ENCODE results near the gene PARP16. TPM values are rescaled to one million over a fixed set of nuclear protein-coding genes. Genes with fewer than 3 reads are reported as not detected.

The PARP16 gene
- total RNA-seq, 2 experiments from 2014 or later, result 16.2 to 16.8 TPM

DNA sequence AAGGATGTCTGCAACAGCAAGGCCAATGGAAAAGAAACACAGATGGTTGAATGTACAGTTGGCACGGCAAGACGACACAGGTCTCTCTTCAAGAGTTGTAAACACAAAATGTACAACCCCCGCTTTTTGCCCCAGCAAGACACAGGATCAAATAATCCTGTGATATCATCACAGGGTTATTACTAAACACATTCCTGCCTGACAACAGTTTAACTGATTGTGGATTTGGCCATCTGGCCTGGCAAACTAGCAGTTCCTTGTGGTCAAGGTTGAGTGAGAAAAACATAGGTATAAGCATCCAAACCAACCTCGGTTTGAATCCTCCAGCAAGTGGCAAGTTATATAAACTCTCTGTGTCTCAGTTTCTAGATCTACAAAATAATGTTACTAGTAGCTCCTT, 23.4 kb downstream of the PARP16 start:
- intact Hi-C loops (cut with micrococcal nuclease), result no loop called here
- Mint-ChIP-seq H3K4me3 (no peak overlapping the region), H3K27ac (no peak overlapping the region), H3K9me3 (no peaks in the 10 kb centered on the region), H3K36me3 (ENCODE audit: low read depth) (peaks cover 26% of the 10 kb centered on the region), H3K4me1 (ENCODE audit: low read depth) (no peaks in the 10 kb centered on the region), H3K27me3 (ENCODE audit: low read depth) (no peaks in the 10 kb centered on the region)
- DNase-seq, result no peak
- CTCF ChIA-PET, result no interaction called here

DNA sequence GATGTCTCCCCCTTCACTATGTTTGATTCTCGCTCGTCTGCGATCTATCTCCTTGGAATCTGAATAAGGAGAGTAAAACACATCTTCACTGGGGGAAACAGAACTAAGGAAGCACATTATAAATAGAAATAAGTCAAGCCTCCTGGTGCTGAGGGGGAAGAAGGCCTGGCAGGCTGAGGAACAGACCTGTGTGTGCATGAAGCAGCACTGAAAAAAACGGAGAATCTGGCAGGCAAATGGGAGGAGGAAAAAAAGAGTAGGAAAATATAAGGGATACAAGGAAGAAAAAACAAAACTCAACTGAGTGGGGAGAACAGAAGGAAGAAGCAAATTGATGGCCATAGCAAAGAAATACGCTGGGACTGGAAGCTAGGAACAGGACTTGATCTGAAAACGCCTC, 25.7 kb downstream of the PARP16 start:
- CTCF ChIA-PET, result no interaction called here
- Mint-ChIP-seq H3K36me3 (ENCODE audit: low read depth) (peaks cover 18% of the 10 kb centered on the region), H3K27me3 (ENCODE audit: low read depth) (no peaks in the 10 kb centered on the region), H3K4me3 (no peak overlapping the region), H3K4me1 (ENCODE audit: low read depth) (no peaks in the 10 kb centered on the region), H3K9me3 (no peaks in the 10 kb centered on the region), H3K27ac (no peak overlapping the region)
- intact Hi-C loops (cut with micrococcal nuclease), result no loop called here
- DNase-seq, result no peak

DNA sequence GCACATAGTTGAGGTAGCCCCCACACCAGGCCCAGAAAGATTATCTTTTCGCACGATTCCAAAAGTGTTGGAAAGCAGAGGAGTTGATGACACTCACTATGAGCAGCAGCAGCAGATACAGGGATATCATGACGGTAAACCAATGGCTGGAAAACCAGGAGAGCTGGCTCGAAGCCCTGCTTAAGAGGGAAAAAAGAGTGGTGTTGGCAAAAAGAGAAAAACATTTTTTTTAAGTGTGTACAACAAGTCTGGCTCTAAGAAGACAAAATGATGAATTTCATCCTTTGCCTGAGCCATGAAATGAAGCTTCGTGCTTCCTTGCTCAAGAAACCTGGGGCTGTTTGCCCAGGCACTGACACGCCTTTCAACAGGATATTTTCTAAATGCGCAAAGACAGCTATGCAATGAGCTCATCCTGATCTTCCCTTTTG, 27.3 kb downstream of the PARP16 start:
- Mint-ChIP-seq H3K36me3 (ENCODE audit: low read depth) (peaks cover 19% of the 10 kb centered on the region), H3K27me3 (ENCODE audit: low read depth) (no peaks in the 10 kb centered on the region), H3K9me3 (no peaks in the 10 kb centered on the region), H3K4me3 (no peak overlapping the region), H3K4me1 (ENCODE audit: low read depth) (no peaks in the 10 kb centered on the region), H3K27ac (no peak overlapping the region)
- CTCF ChIA-PET, result no interaction called here
- DNase-seq, result no peak
- intact Hi-C loops (cut with micrococcal nuclease), result no loop called here

DNA sequence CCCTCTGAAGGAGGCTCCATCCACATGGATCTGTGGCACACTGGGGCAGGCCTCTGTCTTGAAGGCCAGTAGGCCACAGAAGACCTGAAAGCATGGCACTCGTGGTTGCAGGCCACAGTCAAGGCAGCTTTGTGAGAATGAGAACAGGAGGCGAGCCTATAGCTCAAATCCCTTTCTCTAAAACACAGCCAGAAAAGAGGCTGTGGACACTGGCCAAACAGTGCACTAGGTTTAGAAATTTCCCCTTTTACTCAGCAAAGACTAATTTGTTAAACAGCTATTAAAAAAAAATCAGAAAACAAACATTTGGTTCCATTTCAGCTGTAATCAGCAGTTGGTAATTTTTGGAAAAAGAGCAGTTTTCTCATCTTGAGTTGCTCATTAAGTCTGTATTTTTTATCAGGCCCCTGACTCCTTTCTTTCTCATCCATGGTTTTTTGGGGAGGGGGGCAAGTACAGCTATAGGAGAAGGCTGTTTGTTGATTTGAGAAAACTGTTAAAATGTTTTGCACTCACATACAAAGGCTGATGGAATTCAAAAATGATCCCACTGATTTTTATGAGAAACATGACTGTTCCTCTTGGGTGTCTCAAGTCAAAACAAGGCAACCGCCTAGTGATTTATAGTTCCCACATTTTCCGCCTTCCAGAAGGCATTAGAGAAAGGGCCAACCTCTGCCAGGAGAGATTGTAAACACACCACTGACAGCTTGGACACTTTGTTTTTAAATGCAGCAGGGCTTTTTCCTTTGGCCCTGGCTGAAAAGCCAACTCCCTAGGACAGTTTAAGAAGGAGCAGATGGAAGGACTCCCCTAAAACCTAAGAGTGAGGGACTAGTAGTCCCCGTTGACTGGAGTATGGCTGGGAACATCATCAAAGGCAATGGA, 28.1 kb downstream of the PARP16 start:
- CTCF ChIA-PET, result interaction anchor here (0.6 kb wide), 1 partner anchor 13 kb away, joined by 3 read pairs; no protein-coding TSS in a partner anchor
- Mint-ChIP-seq H3K4me1 (ENCODE audit: low read depth) (no peaks in the 10 kb centered on the region), H3K4me3 (no peak overlapping the region), H3K27me3 (ENCODE audit: low read depth) (no peaks in the 10 kb centered on the region), H3K36me3 (ENCODE audit: low read depth) (peaks cover 19% of the 10 kb centered on the region), H3K9me3 (no peaks in the 10 kb centered on the region), H3K27ac (no peak overlapping the region)
- no peak for DNase-seq
- intact Hi-C loops (cut with micrococcal nuclease), result no loop called here

DNA sequence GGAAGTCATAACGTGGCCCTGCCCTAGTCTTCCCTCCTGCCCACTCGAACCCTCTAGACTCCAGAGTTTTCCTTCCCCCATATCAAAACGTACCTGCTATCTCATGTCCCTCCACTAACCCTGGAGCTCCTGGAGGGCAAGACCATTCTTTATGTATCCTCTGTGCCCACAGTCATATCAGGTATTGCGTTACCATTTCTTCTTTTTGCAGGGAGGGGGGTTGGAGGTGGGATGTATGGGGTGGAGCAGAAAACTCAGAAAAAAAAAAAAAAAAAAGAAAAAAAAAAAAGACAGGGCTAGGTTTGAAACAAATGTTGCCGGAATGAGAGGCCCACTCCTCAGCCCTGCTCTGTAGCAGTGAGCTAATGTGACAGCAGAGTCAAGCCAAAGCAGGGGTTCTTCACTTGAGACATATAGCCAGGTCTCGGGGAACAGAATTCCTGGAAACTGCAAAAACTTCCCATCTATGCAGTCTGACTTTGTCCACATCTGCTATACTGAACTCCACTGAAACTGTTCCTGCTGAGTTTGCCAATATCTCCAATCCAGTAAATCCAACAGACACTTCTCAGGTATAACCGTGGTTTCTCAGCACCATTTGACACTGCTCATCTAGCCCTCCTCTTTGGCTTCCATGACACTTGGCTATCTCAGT, 31.1 kb downstream of the PARP16 start:
- Mint-ChIP-seq H3K36me3 (ENCODE audit: low read depth) (peaks cover 13% of the 10 kb centered on the region), H3K4me3 (no peak overlapping the region)
- intact Hi-C loops (cut with micrococcal nuclease), result no loop called here

DNA sequence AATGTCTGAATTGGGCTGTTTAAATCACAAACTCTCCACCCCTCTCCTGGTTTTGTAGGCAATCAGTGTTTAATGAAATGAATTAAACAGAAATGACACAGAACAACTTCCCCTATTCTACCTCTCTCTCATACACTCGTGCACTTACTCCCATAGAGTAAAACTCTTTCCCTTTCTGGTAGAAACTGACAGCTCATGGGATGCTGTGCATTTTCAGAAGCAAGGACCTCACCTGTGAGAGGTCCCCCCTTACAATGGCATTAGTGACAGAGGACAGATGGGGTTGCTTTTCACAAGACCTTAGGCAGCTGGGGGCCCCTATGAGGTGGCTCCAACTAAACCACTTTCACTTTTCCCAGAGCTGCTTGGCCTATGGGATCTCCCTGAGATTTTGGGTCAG, 31.9 kb downstream of the PARP16 start:
- no peak overlapping the region for H3K4me3 Mint-ChIP-seq
- peak overlapping the region; percentile 42 for H3K27ac Mint-ChIP-seq
- no peaks in the 10 kb centered on the region for H3K9me3 Mint-ChIP-seq
- no peak for DNase-seq
- peaks cover 16% of the 10 kb centered on the region for H3K4me1 Mint-ChIP-seq (ENCODE audit: low read depth)
- peaks cover 10% of the 10 kb centered on the region for H3K36me3 Mint-ChIP-seq (ENCODE audit: low read depth)
- no peaks in the 10 kb centered on the region for H3K27me3 Mint-ChIP-seq (ENCODE audit: low read depth)
- CTCF ChIA-PET, result interaction anchor here (0.5 to 1.3 kb wide), 2 partner anchors 16 to 29 kb away, joined by 3 to 5 read pairs; no protein-coding TSS in a partner anchor
- intact Hi-C loops (cut with micrococcal nuclease), result loop anchor here (5.0 kb wide), 1 partner anchor 42 kb away; the partner anchor contains the start of gene CILP

More for the DNA sequence above, 31.1 kb downstream of the PARP16 start:
- peaks cover 7% of the 10 kb centered on the region for H3K4me1 Mint-ChIP-seq (ENCODE audit: low read depth)
- no peak overlapping the region for H3K27ac Mint-ChIP-seq
- no peaks in the 10 kb centered on the region for H3K9me3 Mint-ChIP-seq
- DNase-seq, result no peak
- CTCF ChIA-PET, result no interaction called here
- no peaks in the 10 kb centered on the region for H3K27me3 Mint-ChIP-seq (ENCODE audit: low read depth)

DNA sequence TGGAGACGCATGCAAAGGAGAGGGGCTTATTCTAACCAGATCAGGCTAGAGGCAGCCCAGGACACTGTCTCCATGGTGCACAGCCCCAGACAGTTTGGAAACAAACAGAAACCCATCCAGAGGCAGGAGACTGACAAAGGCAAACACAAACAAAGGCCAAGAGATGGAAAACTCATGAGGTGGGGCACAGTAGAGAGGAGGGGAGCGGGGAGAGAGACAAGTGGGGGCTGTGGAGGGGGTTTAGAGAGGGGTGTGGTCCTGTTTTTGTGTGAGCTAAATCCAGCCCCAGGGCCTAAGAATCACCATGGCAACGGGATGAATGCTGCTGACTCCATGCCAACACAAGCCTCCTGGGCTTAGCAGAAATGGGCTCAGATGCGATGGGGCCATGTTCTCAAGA, 32.3 kb downstream of the PARP16 start:
- H3K4me1 Mint-ChIP-seq (ENCODE audit: low read depth), result peaks cover 20% of the 10 kb centered on the region
- no peaks in the 10 kb centered on the region for H3K9me3 Mint-ChIP-seq
- H3K4me3 Mint-ChIP-seq, result no peak overlapping the region
- H3K36me3 Mint-ChIP-seq (ENCODE audit: low read depth), result peaks cover 8% of the 10 kb centered on the region
- no peak for DNase-seq
- intact Hi-C loops (cut with micrococcal nuclease), result loop anchor here (5.0 kb wide), 1 partner anchor 42 kb away; the partner anchor contains the start of gene CILP
- H3K27ac Mint-ChIP-seq, result no peak overlapping the region
- CTCF ChIA-PET, result interaction anchor here (0.5 to 1.3 kb wide), 2 partner anchors 16 to 30 kb away, joined by 3 to 5 read pairs; no protein-coding TSS in a partner anchor
- H3K27me3 Mint-ChIP-seq (ENCODE audit: low read depth), result no peaks in the 10 kb centered on the region

DNA sequence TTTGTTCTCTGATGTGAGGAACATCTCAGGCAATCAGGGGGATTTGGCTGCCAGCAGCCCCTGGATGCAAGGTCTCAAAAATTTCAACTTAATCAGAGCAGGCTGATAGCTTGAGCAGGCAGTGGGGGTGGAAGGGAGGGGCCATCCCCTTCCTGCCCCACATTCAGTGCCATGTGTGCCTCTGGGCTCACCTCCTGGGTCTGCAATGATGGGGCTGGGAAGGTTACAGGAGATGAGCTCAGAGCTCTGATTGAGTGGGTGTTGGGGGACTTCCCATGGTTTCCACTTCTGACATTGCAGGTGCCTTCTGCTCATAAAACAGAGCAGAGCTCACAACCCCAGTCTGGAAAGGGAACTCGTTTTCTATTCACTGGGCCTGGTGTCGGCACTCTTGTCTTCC, 37.0 kb downstream of the PARP16 start:
- Mint-ChIP-seq H3K27me3 (ENCODE audit: low read depth) (no peaks in the 10 kb centered on the region), H3K9me3 (no peaks in the 10 kb centered on the region), H3K4me3 (peak overlapping the region; percentile 4), H3K4me1 (ENCODE audit: low read depth) (peaks cover 24% of the 10 kb centered on the region), H3K36me3 (ENCODE audit: low read depth) (peaks cover 5% of the 10 kb centered on the region), H3K27ac (peak overlapping the region; percentile 78)
- CTCF ChIA-PET, result interaction anchor here (0.7 to 2.4 kb wide), 3 partner anchors 15 to 29 kb away, joined by 3 to 9 read pairs (median 3); no protein-coding TSS in a partner anchor
- peak; percentile 96 for DNase-seq
- intact Hi-C loops (cut with micrococcal nuclease), result loop anchor here (1.0 to 5.0 kb wide), 5 partner anchors 21 to 64 kb away; partner anchors contain the start of genes CILP, CLPX, PARP16 and RNU5A-1

DNA sequence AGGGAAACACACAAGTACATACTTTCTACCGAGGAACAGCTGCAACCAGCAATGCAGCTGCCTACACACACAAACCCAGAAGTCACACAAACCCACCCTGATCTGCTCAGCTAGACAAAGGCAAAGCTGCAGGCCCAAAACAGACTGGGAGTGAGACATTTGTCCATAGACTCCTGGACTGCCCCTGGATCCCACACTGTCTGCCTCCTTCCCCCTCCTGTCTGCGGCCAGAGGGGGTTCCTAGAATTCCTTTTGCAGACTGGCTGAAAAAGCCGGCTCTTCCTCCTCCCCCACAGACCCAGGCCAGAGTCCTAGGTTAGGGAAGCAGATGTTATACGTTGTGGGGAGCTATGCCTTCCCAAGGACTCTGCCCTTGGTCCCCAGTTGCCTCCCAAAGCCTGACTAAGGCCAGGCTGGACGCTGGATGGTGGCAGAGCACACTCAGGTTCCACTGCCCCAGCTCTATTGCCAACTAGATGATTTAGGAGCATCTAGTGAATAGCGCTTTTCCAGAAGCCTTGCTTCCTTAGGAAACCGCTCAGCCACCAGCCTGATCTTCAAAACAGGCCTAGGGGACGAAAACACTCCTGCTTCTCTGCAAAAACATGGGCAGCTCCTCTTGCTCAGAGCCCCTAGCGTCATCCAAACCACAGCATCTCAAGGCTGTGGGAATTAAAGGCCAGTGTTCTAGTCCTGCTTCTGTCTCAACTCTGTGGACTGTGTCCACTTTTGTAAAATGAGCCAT, 38.0 kb downstream of the PARP16 start:
- no peak for DNase-seq
- H3K4me1 Mint-ChIP-seq (ENCODE audit: low read depth), result peaks cover 24% of the 10 kb centered on the region
- intact Hi-C loops (cut with micrococcal nuclease), result loop anchor here (1.0 to 2.0 kb wide), 4 partner anchors 22 to 63 kb away; partner anchors contain the start of genes CLPX, PARP16 and RNU5A-1
- H3K27ac Mint-ChIP-seq, result no peak overlapping the region
- H3K36me3 Mint-ChIP-seq (ENCODE audit: low read depth), result peaks cover 5% of the 10 kb centered on the region
- no peaks in the 10 kb centered on the region for H3K27me3 Mint-ChIP-seq (ENCODE audit: low read depth)
- no peaks in the 10 kb centered on the region for H3K9me3 Mint-ChIP-seq
- CTCF ChIA-PET, result interaction anchor here (0.9 to 2.4 kb wide), 3 partner anchors 22 to 49 kb away, joined by 3 to 9 read pairs (median 3); no protein-coding TSS in a partner anchor
- H3K4me3 Mint-ChIP-seq, result no peak overlapping the region

DNA sequence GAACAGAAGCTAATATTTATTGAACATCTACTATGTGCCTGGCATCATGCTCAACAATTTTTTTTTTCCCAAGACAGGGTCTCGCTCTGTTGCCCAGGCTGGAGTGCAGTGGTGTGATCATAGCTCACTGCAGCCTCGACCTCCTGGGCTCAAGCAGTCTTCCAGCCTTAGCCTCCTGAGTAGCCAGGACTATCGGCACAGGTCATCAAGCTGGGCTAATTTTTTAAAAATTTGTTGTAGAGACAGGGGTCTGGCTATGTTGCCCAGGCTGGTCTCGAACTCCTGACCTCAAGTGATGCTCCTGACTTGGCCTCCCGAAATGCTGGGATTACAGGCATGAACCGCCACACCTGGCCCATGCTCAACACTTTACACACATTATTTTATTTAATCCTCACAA, 39.7 kb downstream of the PARP16 start:
- intact Hi-C loops (cut with micrococcal nuclease), result no loop called here
- DNase-seq, result no peak
- Mint-ChIP-seq H3K9me3 (no peaks in the 10 kb centered on the region), H3K27ac (no peak overlapping the region), H3K27me3 (ENCODE audit: low read depth) (no peaks in the 10 kb centered on the region), H3K4me3 (no peak overlapping the region), H3K36me3 (ENCODE audit: low read depth) (peaks cover 5% of the 10 kb centered on the region), H3K4me1 (ENCODE audit: low read depth) (peaks cover 24% of the 10 kb centered on the region)
- CTCF ChIA-PET, result interaction anchor here (0.8 to 0.9 kb wide), 2 partner anchors 24 to 50 kb away, joined by 3 read pairs; no protein-coding TSS in a partner anchor

DNA sequence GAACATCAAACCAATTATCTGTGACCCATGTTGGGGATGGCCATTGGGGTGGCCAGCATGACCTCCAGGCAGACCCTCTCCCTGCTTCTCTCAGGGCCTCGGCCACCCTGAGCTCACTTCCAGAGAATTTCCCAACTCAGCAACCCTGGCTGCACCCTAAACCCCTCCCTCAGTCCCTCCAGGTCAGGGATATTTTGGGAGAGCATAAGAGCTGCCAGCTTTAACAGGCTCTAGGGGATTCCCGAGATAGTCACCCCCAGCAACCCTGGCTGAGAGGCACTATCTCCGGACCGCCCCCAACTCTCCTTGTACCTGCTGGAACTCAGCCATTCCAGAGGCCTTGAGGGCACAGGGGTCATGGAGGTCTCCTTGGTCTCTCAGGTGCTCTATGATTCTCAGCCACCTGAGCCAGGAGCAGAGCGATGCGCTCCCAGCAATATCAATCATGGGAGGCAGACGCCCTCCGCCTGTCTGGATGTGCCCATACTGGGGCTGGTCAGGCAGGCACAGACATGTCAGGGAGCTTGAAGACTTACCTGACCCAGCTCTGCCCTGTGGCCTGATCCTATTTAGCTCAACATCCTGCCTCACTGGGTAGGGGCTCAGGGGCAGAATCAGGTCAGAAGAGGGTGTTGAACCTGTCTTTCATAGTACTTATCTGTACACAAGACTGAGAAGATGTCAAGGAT, 40.5 kb downstream of the PARP16 start:
- Mint-ChIP-seq H3K27ac (no peak overlapping the region), H3K4me1 (ENCODE audit: low read depth) (peaks cover 22% of the 10 kb centered on the region)

More for the DNA sequence above, 40.5 kb downstream of the PARP16 start:
- CTCF ChIA-PET, result interaction anchor here (0.8 to 1.0 kb wide), 4 partner anchors 10 to 51 kb away, joined by 3 read pairs; no protein-coding TSS in a partner anchor
- intact Hi-C loops (cut with micrococcal nuclease), result no loop called here
- no peaks in the 10 kb centered on the region for H3K27me3 Mint-ChIP-seq (ENCODE audit: low read depth)
- no peaks in the 10 kb centered on the region for H3K9me3 Mint-ChIP-seq
- no peak overlapping the region for H3K4me3 Mint-ChIP-seq
- peaks cover 5% of the 10 kb centered on the region for H3K36me3 Mint-ChIP-seq (ENCODE audit: low read depth)
- no peak for DNase-seq

Data from activated naive CD4-positive, alpha-beta T cell treated with anti-CD3 and anti-CD28 coated beads for 36 hours (primary cell).